Measurements from ENCODE around the gene CR1.
A peak's percentile ranks its signal among the peaks of the same experiment; 100 is the strongest.
"Not testable (repeated sequence)": the region's sequence is repeated elsewhere in the genome, so short reads cannot be mapped to it uniquely, and the experiment has no call there.

Gene CR1

GRCh38 chr1:207669528-207670009 is 173.6 kb downstream of the CR1 start:
- H3K27ac Mint-ChIP-seq: no peak overlapping the region
- peaks cover 56% of the 10 kb centered on the region for H3K27me3 Mint-ChIP-seq (ENCODE audit: low read depth)
- H3K4me1 Mint-ChIP-seq: no peaks in the 10 kb centered on the region
- H3K36me3 Mint-ChIP-seq (ENCODE audit: low read depth): no peaks in the 10 kb centered on the region
- TF ChIP-seq CTCF (IDR thresholded peaks at IDR 0.05; ENCODE audit: unreplicated experiment in 3 of 3): no peak
- no peak overlapping the region for H3K4me3 Mint-ChIP-seq
- peaks cover 16% of the 10 kb centered on the region for H3K9me3 Mint-ChIP-seq

GRCh38 chr1:207670192-207670591 is 174.2 kb downstream of the CR1 start:
- no peak overlapping the region for H3K4me3 Mint-ChIP-seq
- peaks cover 56% of the 10 kb centered on the region for H3K27me3 Mint-ChIP-seq (ENCODE audit: low read depth)
- TF ChIP-seq CTCF (IDR thresholded peaks at IDR 0.05; ENCODE audit: unreplicated experiment in 3 of 3): no peak
- H3K36me3 Mint-ChIP-seq (ENCODE audit: low read depth): no peaks in the 10 kb centered on the region
- no peaks in the 10 kb centered on the region for H3K4me1 Mint-ChIP-seq
- H3K27ac Mint-ChIP-seq: no peak overlapping the region
- H3K9me3 Mint-ChIP-seq: peaks cover 15% of the 10 kb centered on the region

- Mint-ChIP-seq H3K9me3 (peaks cover 13% of the 10 kb centered on the region), H3K27me3 (ENCODE audit: low read depth) (peaks cover 56% of the 10 kb centered on the region), H3K36me3 (ENCODE audit: low read depth) (no peaks in the 10 kb centered on the region), H3K4me3 (no peak overlapping the region), H3K27ac (no peak overlapping the region), H3K4me1 (no peaks in the 10 kb centered on the region)
- TF ChIP-seq CTCF (IDR thresholded peaks at IDR 0.05; ENCODE audit: unreplicated experiment in 3 of 3): no peak
Observed at GRCh38 chr1:207670997-207671396, 175.0 kb downstream of the CR1 start.

- Mint-ChIP-seq H3K27ac (no peak overlapping the region), H3K4me1 (no peaks in the 10 kb centered on the region), H3K27me3 (ENCODE audit: low read depth) (peaks cover 46% of the 10 kb centered on the region), H3K9me3 (peaks cover 3% of the 10 kb centered on the region), H3K36me3 (ENCODE audit: low read depth) (no peaks in the 10 kb centered on the region), H3K4me3 (no peak overlapping the region)
- TF ChIP-seq CTCF (IDR thresholded peaks at IDR 0.05; ENCODE audit: unreplicated experiment in 3 of 3): peak; percentile 31 to 54 (median 34)
Observed at GRCh38 chr1:207672522-207673130, 176.7 kb downstream of the CR1 start.

GRCh38 chr1:207673399-207673798 is 177.4 kb downstream of the CR1 start:
- no peak overlapping the region for H3K4me3 Mint-ChIP-seq
- peaks cover 39% of the 10 kb centered on the region for H3K27me3 Mint-ChIP-seq (ENCODE audit: low read depth)
- no peaks in the 10 kb centered on the region for H3K4me1 Mint-ChIP-seq
- no peak overlapping the region for H3K27ac Mint-ChIP-seq
- no peaks in the 10 kb centered on the region for H3K36me3 Mint-ChIP-seq (ENCODE audit: low read depth)
- no peak for TF ChIP-seq CTCF (IDR thresholded peaks at IDR 0.05; ENCODE audit: unreplicated experiment in 3 of 3)
- H3K9me3 Mint-ChIP-seq: peaks cover 3% of the 10 kb centered on the region

GRCh38 chr1:207676153-207676552 is 180.2 kb downstream of the CR1 start:
- Mint-ChIP-seq H3K27me3 (ENCODE audit: low read depth) (peaks cover 11% of the 10 kb centered on the region), H3K4me1 (no peaks in the 10 kb centered on the region), H3K4me3 (no peak overlapping the region), H3K27ac (no peak overlapping the region), H3K36me3 (ENCODE audit: low read depth) (no peaks in the 10 kb centered on the region), H3K9me3 (peaks cover 3% of the 10 kb centered on the region)
- TF ChIP-seq CTCF (IDR thresholded peaks at IDR 0.05; ENCODE audit: unreplicated experiment in 3 of 3): no peak

GRCh38 chr1:207680590-207681388 is 184.8 kb downstream of the CR1 start:
- not testable (repeated sequence) for H3K27ac Mint-ChIP-seq; H3K4me1 Mint-ChIP-seq; H3K4me3 Mint-ChIP-seq; H3K36me3 Mint-ChIP-seq (ENCODE audit: low read depth); H3K27me3 Mint-ChIP-seq (ENCODE audit: low read depth); H3K9me3 Mint-ChIP-seq

GRCh38 chr1:207682872-207683434 is 187.0 kb downstream of the CR1 start:
- not testable (repeated sequence) for H3K4me1 Mint-ChIP-seq; H3K9me3 Mint-ChIP-seq; H3K27me3 Mint-ChIP-seq (ENCODE audit: low read depth); H3K36me3 Mint-ChIP-seq (ENCODE audit: low read depth); H3K4me3 Mint-ChIP-seq; H3K27ac Mint-ChIP-seq

All from nephron (organoid).